Measurements from ENCODE around the gene ELFN1.

DNA sequence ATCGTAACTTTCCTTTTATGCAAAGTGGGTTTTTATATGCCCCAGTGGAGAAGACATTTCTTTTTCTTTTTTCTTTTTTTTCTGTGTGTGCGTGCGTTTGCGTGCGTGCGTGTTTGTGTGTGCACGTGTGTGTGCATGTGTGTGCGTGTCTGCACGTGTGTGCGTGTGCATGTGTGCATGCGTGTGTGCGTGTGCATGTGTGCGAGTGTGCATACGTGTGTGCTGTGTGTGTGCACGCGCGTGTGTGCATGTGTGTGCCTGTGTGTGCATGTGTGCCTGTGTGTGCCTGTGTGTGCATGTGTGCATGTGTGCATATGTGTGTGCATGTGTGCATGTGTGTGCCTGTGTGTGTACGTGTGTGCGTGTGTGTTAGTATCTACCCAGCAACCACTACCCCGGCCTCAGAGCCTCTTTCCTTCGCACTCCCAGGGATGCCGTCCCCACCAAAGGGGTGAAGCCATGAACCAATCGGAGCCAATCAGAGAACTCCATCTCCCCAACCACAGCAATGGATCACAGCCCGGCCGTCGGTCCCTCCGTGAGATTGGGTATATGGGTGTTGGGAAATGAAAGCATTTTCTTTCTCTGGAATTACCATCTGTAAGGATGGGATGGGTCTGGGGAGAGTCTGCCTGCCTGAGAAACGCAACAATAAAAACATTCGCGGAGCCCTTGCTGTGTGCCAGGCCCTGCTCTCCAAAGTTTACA is 92.3 kb downstream of the ELFN1 start:
- no peak for TF ChIP-seq CTCF (IDR thresholded peaks at IDR 0.05; ENCODE audit: low read depth, low read length, missing input control)
- no peak for TF ChIP-seq ZBTB33 (IDR thresholded peaks at IDR 0.05)
- TF ChIP-seq HNF4G (IDR thresholded peaks at IDR 0.05), result no peak
- TF ChIP-seq RAD21 (IDR thresholded peaks at IDR 0.05), result no peak
- no peak for TF ChIP-seq EGR1 (IDR thresholded peaks at IDR 0.05; ENCODE audit: low read depth in 2 of 2)
